Gastrocnemius medialis (tissue), 4 donors: ENCODE measurements around the gene HOXA3. TPM values are rescaled to one million over a fixed set of nuclear protein-coding genes. Genes with fewer than 3 reads are reported as not detected.

Experiments
- ATAC-seq, 2 donors: fragments of 150-250 bp; one replicate each; pipeline ENCODE4 v1.9.1; 2016
- DNase-seq, 2 donors: peaks; one replicate each; pipeline ENCODE4 v3.0.0-alpha.2; 2019
- H3K27ac ChIP-seq, 4 donors: fragments of 200-600 bp; sonication (generic); 1 replicate in 1 of 4; 2 replicates in 3 of 4; pipeline ENCODE4 v1.5.1; 2016 to 2018; ENCODE audit warnings: mild to moderate bottlenecking in 2 of 4, moderate library complexity in 1 of 4
- H3K27me3 ChIP-seq, 3 donors: fragments of 200-600 bp; sonication (generic) in 2 of 3; 1 replicate in 1 of 3; 2 replicates in 2 of 3; pipeline versions ENCODE4 v1.5.1 to v1.6.0; 2016 to 2019; ENCODE audit warnings: mild to moderate bottlenecking in 1 of 3, moderate library complexity in 1 of 3
- H3K36me3 ChIP-seq, 2 donors: fragments of 200-600 bp; sonication (generic) in 1 of 2; one replicate each; pipeline ENCODE4 v1.5.1; 2017 to 2018
- H3K4me1 ChIP-seq, 2 donors: fragments of 200-600 bp; sonication (generic) in 1 of 2; one replicate each; pipeline ENCODE4 v1.5.1; 2016 to 2017; ENCODE audit warnings: mild to moderate bottlenecking in 2 of 2
- H3K4me3 ChIP-seq, 4 donors: fragments of 200-600 bp; sonication (generic) in 3 of 4; 1 replicate in 1 of 4; 2 replicates in 3 of 4; pipeline ENCODE4 v1.5.1; 2016 to 2019; ENCODE audit warnings: mild to moderate bottlenecking in 2 of 4
- H3K9me3 ChIP-seq, 3 donors: fragments of 200-600 bp; sonication (generic) in 2 of 3; 1 replicate in 1 of 3; 2 replicates in 2 of 3; pipeline ENCODE4 v1.5.1; 2016 to 2019
- CTCF ChIP-seq, 5 experiments: fragments of 450-650 bp in 3 of 5; fragments of 200-600 bp in 2 of 5; sonication (generic) in 2 of 5; IDR thresholded peaks in 4 of 5; conservative IDR thresholded peaks in 1 of 5; 1 replicate in 4 of 5; 2 replicates in 1 of 5; pipeline ENCODE4 v1.5.1; 2016 to 2019; ENCODE audit warnings: antibody characterized with exemption in 5 of 5, mild to moderate bottlenecking in 3 of 5, moderate library complexity in 3 of 5
- POLR2A ChIP-seq, 2 donors: fragments of 450-650 bp; IDR thresholded peaks; one replicate each; pipeline ENCODE4 v1.6.1; 2017; ENCODE audit warnings: antibody characterized with exemption in 2 of 2, mild to moderate bottlenecking in 2 of 2, moderate library complexity in 2 of 2
- in situ Hi-C, 4 donors: fragments of 200-750 bp; cut with MboI; loops; one replicate each; pipeline versions ENCODE4 v1.15.0 to v1.8.0; 2017; ENCODE audit warnings: low sequenced_read_pairs in 4 of 4
- intact Hi-C: fragments of 100-400 bp; cut with DNase I; formaldehyde crosslinking; loops from one replicate; pipeline ENCODE4 v1.15.1; 2023; ENCODE audit warnings: low total_unique reads
- total RNA-seq, 4 donors: library from RNA; depleted of rRNA; stranded (reverse); fragments of >200 nt; gene quantifications; one replicate each; pipeline versions ENCODE4 v1.1.0 to v1.2.3, GENCODE V29; 2016

Gene HOXA3
- total RNA-seq, 4 donors from 2014 or later: 0.53 to 6.2 (median 3.0) TPM

DNA sequence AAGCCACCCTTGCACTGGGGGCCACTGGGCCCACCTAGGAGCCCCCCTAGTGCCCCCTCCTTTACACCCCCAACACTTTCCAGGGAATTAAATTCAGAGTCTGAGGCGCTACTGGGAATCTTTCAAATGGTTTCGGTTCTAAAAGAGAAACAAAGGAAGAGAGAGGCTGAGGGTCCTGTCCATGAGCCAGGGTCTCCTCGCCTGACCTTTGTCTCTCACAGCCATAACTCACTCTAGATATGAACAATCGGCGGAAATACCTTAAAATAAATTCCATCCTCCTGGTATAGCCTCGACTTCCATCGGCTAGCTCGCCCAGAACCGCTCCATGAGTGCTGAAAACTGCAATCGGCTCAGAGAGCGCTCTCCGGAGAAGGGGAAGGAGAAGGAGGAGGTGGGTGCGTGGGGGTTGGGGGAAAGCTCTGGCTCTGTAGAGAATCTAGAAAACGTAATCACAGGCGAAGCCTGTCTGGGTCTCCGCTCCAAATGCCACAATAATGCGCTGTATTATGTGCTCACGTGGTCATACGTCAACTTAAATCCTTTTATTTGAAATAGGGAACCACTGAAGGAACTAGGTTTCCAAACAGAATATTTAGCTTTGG, 34.4 kb downstream of the HOXA3 start:
- no peaks in the 10 kb centered on the region for H3K9me3 ChIP-seq
- intact Hi-C loops (no loop called here), in situ Hi-C loops (no loop called here)
- peaks cover 7 to 23% of the 10 kb centered on the region in 2 donors for H3K4me1 ChIP-seq
- H3K36me3 ChIP-seq: no peaks in the 10 kb centered on the region
- ATAC-seq (peak in 1 of 2 donors; percentile 36), DNase-seq (no peak)
- peak overlapping the region; percentile 12 to 39 (median 24) for H3K4me3 ChIP-seq
- TF ChIP-seq POLR2A (IDR thresholded peaks at IDR 0.05) (no peak), CTCF (IDR thresholded peaks at IDR 0.05 in 4 of 5, conservative IDR thresholded peaks at IDR 0.05 in 1 of 5) (no peak)
- no peaks in the 10 kb centered on the region for H3K27me3 ChIP-seq
- H3K27ac ChIP-seq: peak overlapping the region; percentile 46 to 85 (median 67)

- Histone ChIP-seq H3K27ac (peak overlapping the region; percentile 46 to 85 (median 67)), H3K27me3 (no peaks in the 10 kb centered on the region), H3K4me3 (peak overlapping the region; percentile 12 to 39 (median 24)), H3K36me3 (no peaks in the 10 kb centered on the region), H3K9me3 (no peaks in the 10 kb centered on the region), H3K4me1 (peaks cover 10 to 31% of the 10 kb centered on the region in 2 donors)
- in situ Hi-C loops: no loop called here
- DNase-seq: no peak
- TF ChIP-seq CTCF (IDR thresholded peaks at IDR 0.05 in 4 of 5, conservative IDR thresholded peaks at IDR 0.05 in 1 of 5): no peak
- no peak for TF ChIP-seq POLR2A (IDR thresholded peaks at IDR 0.05)
- no peak for ATAC-seq
- intact Hi-C loops: no loop called here
These were observed 35.2 kb downstream of the HOXA3 start for GRCh38 chr7:27116962-27117886.

GRCh38 chr7:27116031-27116961, 36.1 kb downstream of the HOXA3 start:
- no peak for TF ChIP-seq POLR2A (IDR thresholded peaks at IDR 0.05)
- TF ChIP-seq CTCF (IDR thresholded peaks at IDR 0.05 in 4 of 5, conservative IDR thresholded peaks at IDR 0.05 in 1 of 5): no peak
- H3K27me3 ChIP-seq: no peaks in the 10 kb centered on the region
- peak overlapping the region in 3 of 4 donors; percentile 22 to 43 (median 36) for H3K4me3 ChIP-seq
- ATAC-seq (no peak), DNase-seq (no peak)
- no peaks in the 10 kb centered on the region for H3K36me3 ChIP-seq
- peak overlapping the region; percentile 55 to 87 (median 82) for H3K27ac ChIP-seq
- H3K4me1 ChIP-seq: peaks cover 19 to 38% of the 10 kb centered on the region in 2 donors
- H3K9me3 ChIP-seq: no peaks in the 10 kb centered on the region
- intact Hi-C loops (no loop called here), in situ Hi-C loops (no loop called here)

DNA sequence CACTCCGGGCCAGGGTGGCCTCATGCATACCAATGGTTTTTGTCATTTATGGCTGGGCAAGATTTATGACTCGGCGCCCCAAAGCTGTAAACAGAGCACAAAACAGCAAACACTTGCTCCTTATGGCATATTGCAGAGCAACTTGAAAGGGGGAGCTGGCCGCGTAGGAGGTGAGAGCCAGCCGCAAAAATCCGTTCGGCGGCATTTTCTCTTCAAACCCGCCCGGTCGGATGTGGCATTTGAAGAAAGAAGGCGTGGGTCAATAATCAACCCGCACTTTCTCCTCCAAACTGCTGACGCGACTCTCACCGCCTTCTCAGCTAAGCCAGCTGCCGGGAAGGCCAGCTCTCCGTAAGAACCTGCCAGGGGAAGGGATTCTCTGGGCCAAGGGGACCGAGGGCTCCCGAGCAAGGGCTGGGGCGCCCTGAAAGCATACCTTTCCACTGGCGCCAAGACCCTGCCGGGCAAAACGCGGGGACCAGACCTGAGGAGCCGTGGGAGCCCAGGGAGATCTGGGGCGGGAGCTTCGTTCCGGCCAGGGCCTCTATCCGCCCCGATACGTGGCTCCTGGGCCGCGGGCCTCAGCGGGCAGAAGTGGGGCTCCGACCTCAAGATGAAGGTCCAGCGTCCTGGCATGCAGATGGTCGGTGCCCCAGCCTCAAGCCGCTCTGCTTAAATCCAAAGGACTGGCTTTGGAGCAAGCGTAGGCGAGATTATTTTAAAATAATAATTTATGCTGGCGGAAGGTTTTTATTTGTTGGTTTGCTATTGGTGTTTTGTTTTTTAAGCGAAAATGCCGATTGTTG, 37.0 kb downstream of the HOXA3 start:
- TF ChIP-seq CTCF (IDR thresholded peaks at IDR 0.05 in 4 of 5, conservative IDR thresholded peaks at IDR 0.05 in 1 of 5) (no peak), POLR2A (IDR thresholded peaks at IDR 0.05) (no peak)
- in situ Hi-C loops (no loop called here), intact Hi-C loops (no loop called here)
- DNase-seq (no peak), ATAC-seq (no peak)
- Histone ChIP-seq H3K4me3 (peak overlapping the region; percentile 7 to 43 (median 29)), H3K27me3 (no peaks in the 10 kb centered on the region), H3K27ac (peak overlapping the region; percentile 55 to 87 (median 82)), H3K9me3 (no peaks in the 10 kb centered on the region), H3K4me1 (peaks cover 21 to 38% of the 10 kb centered on the region in 2 donors), H3K36me3 (no peaks in the 10 kb centered on the region)
